ENCODE measurements around the gene ALOX15. TPM values are rescaled to one million over a fixed set of nuclear protein-coding genes. Genes with fewer than 3 reads are reported as not detected.

Gene ALOX15
- total and polyA plus RNA-seq, 8 donors, result 0.15 to 4.8 (median 3.4) TPM

DNA sequence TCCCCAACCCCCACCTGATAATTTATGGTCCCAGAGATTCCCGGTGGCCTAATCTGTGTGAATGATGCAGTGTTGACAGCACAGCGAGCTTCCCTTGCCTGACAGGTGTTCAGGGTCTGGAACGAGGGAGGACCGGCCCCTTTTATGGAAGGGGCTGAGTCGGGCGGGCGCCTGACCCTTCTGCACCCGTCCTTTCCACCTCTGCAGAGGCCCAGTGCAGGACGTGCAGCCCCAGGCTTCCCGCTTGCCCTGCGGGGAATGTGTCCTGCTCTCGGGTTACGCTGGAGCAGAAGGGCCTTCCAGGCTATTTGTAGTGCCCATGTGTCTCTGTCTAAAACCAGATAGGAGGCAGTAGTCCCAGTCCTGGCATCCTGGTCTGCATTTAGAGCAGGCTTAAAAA lies 40.9 kb downstream of the ALOX15 start:
- intact Hi-C loops (cut with DNase I), result no loop called here
- Histone ChIP-seq H3K4me3 (no peak overlapping the region), H3K27me3 (peaks cover 0 to 8% of the 10 kb centered on the region in 2 donors), H3K9me3 (no peaks in the 10 kb centered on the region), H3K4me1 (no peaks in the 10 kb centered on the region), H3K36me3 (no peaks in the 10 kb centered on the region), H3K27ac (peak overlapping the region; percentile 24 to 26)
- DNase-seq, result no peak
- TF ChIP-seq, protein P1, sequence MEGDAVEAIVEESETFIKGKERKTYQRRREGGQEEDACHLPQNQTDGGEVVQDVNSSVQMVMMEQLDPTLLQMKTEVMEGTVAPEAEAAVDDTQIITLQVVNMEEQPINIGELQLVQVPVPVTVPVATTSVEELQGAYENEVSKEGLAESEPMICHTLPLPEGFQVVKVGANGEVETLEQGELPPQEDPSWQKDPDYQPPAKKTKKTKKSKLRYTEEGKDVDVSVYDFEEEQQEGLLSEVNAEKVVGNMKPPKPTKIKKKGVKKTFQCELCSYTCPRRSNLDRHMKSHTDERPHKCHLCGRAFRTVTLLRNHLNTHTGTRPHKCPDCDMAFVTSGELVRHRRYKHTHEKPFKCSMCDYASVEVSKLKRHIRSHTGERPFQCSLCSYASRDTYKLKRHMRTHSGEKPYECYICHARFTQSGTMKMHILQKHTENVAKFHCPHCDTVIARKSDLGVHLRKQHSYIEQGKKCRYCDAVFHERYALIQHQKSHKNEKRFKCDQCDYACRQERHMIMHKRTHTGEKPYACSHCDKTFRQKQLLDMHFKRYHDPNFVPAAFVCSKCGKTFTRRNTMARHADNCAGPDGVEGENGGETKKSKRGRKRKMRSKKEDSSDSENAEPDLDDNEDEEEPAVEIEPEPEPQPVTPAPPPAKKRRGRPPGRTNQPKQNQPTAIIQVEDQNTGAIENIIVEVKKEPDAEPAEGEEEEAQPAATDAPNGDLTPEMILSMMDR (IDR thresholded peaks at IDR 0.05), result no peak
- ATAC-seq, result no peak

DNA sequence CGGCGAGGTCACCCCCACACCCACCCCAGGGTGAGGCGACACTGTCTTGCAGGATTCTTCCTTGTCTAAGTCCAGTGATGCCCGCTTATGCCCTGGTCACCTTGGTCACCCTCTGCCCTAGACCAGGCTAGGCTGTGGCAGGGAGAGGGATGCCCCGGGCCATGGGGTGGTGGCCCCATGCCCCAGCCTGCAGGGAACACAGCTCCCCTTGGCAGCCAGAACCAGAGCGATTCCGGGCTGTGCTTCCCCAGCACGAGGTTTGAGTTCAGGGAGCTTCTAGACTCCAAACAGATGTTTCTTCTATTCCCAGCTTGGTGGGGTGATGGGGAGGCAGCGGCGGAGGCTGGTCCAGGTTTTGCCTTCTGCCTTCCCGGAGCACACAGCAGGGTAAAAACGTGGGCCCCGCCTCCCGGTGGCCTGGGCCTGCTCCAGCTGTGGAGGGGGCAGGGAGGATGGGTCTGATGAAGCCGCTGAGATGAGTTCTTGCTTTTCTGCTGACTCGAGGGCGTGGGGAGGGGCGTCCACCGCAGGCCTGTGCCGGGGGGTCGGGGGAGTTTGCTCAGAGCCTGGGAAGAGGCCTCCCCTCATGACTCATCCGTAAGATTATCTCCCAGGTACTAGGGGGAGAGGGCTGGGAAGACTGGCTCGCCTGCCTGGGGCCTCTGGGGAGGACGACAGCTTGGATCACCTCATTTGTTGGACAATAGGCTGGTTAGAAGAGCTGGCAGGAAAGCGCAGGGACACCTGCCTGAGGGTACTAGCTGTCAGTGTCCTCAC lies 41.8 kb downstream of the ALOX15 start:
- H3K36me3 ChIP-seq, result no peaks in the 10 kb centered on the region
- ATAC-seq (peak; percentile 68), DNase-seq (peak; percentile 68 to 93 (median 80))
- no peaks in the 10 kb centered on the region for H3K9me3 ChIP-seq
- H3K27ac ChIP-seq, result peak overlapping the region; percentile 24 to 60
- intact Hi-C loops (cut with DNase I), result no loop called here
- TF ChIP-seq, protein P1 (IDR thresholded peaks at IDR 0.05), result no peak
- H3K27me3 ChIP-seq, result peaks cover 0 to 14% of the 10 kb centered on the region in 2 donors
- no peak overlapping the region for H3K4me3 ChIP-seq
- peaks cover 6 to 7% of the 10 kb centered on the region in 2 donors for H3K4me1 ChIP-seq

DNA sequence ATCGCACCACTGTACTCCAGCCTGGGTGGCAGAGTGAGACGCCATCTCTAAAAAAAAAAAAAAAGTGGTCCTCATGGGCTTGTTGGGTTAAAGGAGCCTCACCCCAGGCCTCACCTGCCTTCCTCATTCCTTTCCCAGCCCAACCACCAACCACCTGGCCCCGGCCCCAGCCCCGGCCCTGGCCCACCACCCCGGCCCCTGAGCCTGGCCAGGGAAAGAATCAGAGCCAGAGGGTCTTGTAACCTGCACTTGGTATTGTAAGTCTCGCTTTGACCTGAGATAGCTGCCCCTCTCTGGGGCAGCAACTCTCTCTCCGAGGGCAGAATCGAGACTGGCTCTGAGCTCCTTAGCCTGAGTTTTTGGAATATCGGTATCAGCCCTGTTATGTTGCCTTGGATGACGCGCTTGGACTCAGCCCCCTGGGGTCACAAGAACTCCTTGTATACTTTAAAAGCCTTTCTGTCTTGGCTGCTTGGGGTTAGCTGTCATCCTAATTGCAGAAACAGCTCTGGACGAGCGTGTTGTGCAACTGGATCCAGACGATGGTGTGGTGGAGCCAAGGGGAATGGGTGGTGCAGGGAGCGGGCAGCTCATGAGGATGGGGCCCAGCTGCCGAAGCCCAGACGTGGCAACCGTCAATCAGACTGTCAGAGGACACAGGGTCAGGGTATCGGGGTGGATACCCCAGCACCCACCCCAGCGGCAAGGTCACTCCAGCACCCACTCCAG lies 42.5 kb downstream of the ALOX15 start:
- Histone ChIP-seq H3K4me3 (no peak overlapping the region), H3K36me3 (no peaks in the 10 kb centered on the region), H3K27ac (peak overlapping the region; percentile 24 to 60), H3K9me3 (no peaks in the 10 kb centered on the region), H3K4me1 (peaks cover 6 to 7% of the 10 kb centered on the region in 2 donors), H3K27me3 (peaks cover 0 to 14% of the 10 kb centered on the region in 2 donors)
- ATAC-seq (peak; percentile 64), DNase-seq (peak; percentile 59 to 94 (median 76))
- intact Hi-C loops (cut with DNase I), result no loop called here
- TF ChIP-seq, protein P1 (IDR thresholded peaks at IDR 0.05), result no peak

DNA sequence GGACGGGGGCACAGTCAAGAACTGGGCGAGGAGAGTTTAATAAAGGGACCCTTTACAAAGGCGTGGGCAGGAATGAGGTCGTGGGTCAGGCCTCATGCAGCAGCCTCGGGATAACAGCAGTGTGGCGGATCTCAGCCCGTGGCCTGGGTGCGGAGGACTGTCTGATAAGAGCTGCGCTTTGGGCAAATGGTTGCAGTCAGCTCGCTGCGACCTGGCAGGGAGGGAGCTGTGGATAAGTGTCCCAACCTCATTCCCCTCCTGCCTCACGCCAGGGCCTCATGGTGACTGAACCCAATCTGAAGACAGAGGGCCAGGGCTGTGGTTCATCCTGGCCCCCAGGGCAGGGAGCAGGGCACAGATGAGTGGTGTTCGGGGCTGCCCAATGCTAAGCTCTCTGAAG lies 43.5 kb downstream of the ALOX15 start:
- Histone ChIP-seq H3K27ac (peak overlapping the region in 1 of 2 donors; percentile 39), H3K4me3 (no peak overlapping the region), H3K36me3 (no peaks in the 10 kb centered on the region), H3K27me3 (peaks cover 0 to 14% of the 10 kb centered on the region in 2 donors), H3K9me3 (no peaks in the 10 kb centered on the region), H3K4me1 (peaks cover 6 to 7% of the 10 kb centered on the region in 2 donors)
- ATAC-seq (no peak), DNase-seq (no peak)
- TF ChIP-seq, protein P1 (IDR thresholded peaks at IDR 0.05), result no peak
- intact Hi-C loops (cut with DNase I), result no loop called here
